ENCODE results near the gene TSGA10IP. TPM values are rescaled to one million over a fixed set of nuclear protein-coding genes. Genes with fewer than 3 reads are reported as not detected.

Gene TSGA10IP
- total and polyA plus RNA-seq, 11 donors = 0.51 TPM; not detected in 10

- H3K4me1 ChIP-seq = peaks cover 3 to 28% (median 23%) of the 10 kb centered on the region in 12 donors
- peak overlapping the region in 10 of 12 donors; percentile 79 to 96 (median 91) for H3K27ac ChIP-seq
- no peaks in the 10 kb centered on the region for H3K27me3 ChIP-seq
- DNase-seq = no peak
- WGBS, 4 donors = 5 to 13% (median 7%) methylated on average over 8 to 13 of the region's 13 CpGs
- H3K9me3 ChIP-seq = no peaks in the 10 kb centered on the region
- TF ChIP-seq CTCF (IDR thresholded peaks at IDR 0.05) = no peak
- TF ChIP-seq POLR2A (IDR thresholded peaks at IDR 0.05) = no peak
- no peak for ATAC-seq
- H3K36me3 ChIP-seq = peaks cover 4 to 38% (median 34%) of the 10 kb centered on the region in 9 donors
- H3K4me3 ChIP-seq = peak overlapping the region; percentile 77 to 99 (median 92)
- intact Hi-C loops (cut with DNase I) = loop anchor here in 7 of 10 donors (5.0 kb wide), 5 partner anchors 35 to 75 kb away; partner anchors contain the start of genes BANF1 (in 2 of the 7), EIF1AD (in 2 of the 7), FIBP (in 2 of the 7) and C11orf68 (in 1 of the 7)
Measured at GRCh38 chr11:65962141-65962564, 16.9 kb downstream of the TSGA10IP start.

- WGBS, 4 donors = 81 to 90% (median 87%) methylated on average over 10 of the region's 10 CpGs
- intact Hi-C loops (cut with DNase I) = loop anchor here in 7 of 10 donors (5.0 kb wide), 5 partner anchors 32 to 78 kb away; partner anchors contain the start of genes BANF1 (in 2 of the 7), EIF1AD (in 2 of the 7), FIBP (in 2 of the 7) and C11orf68 (in 1 of the 7)
- H3K4me3 ChIP-seq = no peak overlapping the region
- H3K4me1 ChIP-seq = peaks cover 3 to 28% (median 23%) of the 10 kb centered on the region in 12 donors
- no peaks in the 10 kb centered on the region for H3K9me3 ChIP-seq
- H3K27me3 ChIP-seq = no peaks in the 10 kb centered on the region
- H3K27ac ChIP-seq = no peak overlapping the region
- TF ChIP-seq POLR2A (IDR thresholded peaks at IDR 0.05) (no peak), CTCF (IDR thresholded peaks at IDR 0.05) (no peak)
- DNase-seq (no peak), ATAC-seq (no peak)
- H3K36me3 ChIP-seq = peaks cover 7 to 65% (median 62%) of the 10 kb centered on the region in 9 donors
Measured at GRCh38 chr11:65964906-65965305, 19.6 kb downstream of the TSGA10IP start.

GRCh38 chr11:65965986-65966762 is 20.9 kb downstream of the TSGA10IP start:
- Histone ChIP-seq H3K9me3 (no peaks in the 10 kb centered on the region), H3K27me3 (no peaks in the 10 kb centered on the region), H3K4me3 (no peak overlapping the region), H3K27ac (no peak overlapping the region), H3K4me1 (peaks cover 3 to 24% (median 21%) of the 10 kb centered on the region in 12 donors), H3K36me3 (peaks cover 7 to 72% (median 69%) of the 10 kb centered on the region in 9 donors)
- DNase-seq (no peak), ATAC-seq (no peak)
- TF ChIP-seq POLR2A (IDR thresholded peaks at IDR 0.05) = no peak
- no peak for TF ChIP-seq CTCF (IDR thresholded peaks at IDR 0.05)
- intact Hi-C loops (cut with DNase I) = no loop called here
- WGBS, 4 donors = 91 to 94% (median 93%) methylated on average over 24 to 36 of the region's 36 CpGs

GRCh38 chr11:65967329-65967934 is 22.2 kb downstream of the TSGA10IP start:
- Histone ChIP-seq H3K36me3 (peaks cover 7 to 81% (median 75%) of the 10 kb centered on the region in 9 donors), H3K4me1 (peaks cover 3 to 20% (median 19%) of the 10 kb centered on the region in 12 donors), H3K9me3 (no peaks in the 10 kb centered on the region), H3K27me3 (no peaks in the 10 kb centered on the region), H3K27ac (no peak overlapping the region), H3K4me3 (no peak overlapping the region)
- no peak for ATAC-seq
- no peak for DNase-seq
- TF ChIP-seq POLR2A (IDR thresholded peaks at IDR 0.05) = no peak
- no peak for TF ChIP-seq CTCF (IDR thresholded peaks at IDR 0.05)
- WGBS, 4 donors = 90 to 95% (median 93%) methylated on average over 30 of the region's 30 CpGs
- intact Hi-C loops (cut with DNase I) = no loop called here

Measured in heart left ventricle (tissue), 16 donors.